G401.6 (cell line): ENCODE measurements around the gene BRAT1.

Source experiments
- FAIRE-seq: peaks from 2 replicates; lab custom pipeline; 2012; peaks lifted over from hg19 to GRCh38; lab: Jason Lieb, UNC

BRAT1 gene

DNA sequence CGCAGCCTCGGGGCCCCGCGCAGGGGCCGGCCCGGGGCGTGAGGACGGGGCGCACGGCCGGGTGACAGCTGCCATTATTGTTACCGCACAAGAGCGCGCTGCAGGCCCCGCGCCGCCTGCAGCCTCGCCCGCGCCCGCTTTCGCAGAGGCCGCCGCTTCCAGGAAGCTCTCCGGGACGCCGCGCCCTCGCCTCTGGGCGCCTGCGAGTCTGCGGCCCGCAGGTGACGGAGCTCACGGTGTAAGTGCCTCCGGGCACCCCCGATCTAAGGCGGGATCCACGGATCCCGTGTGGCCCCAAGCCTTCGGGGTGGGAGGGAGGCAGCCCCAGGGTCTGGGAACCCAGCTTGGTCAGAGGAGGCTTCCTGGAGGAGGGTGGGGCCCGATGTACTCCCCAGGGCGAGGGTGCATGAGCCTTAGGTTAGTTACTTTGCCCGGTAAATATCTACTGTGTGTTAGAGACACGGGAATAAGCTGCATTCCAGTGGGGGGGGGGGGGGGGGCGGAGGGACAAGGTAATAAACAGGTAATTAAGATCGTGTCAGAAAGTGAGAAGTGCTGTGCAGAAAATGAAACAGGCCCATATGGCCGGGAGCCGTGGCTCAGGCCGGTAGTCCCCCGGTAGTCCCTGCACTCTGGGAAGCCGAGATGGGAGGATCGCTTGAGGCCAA, 4.1 kb upstream of the BRAT1 start:
- no peak for FAIRE-seq

- FAIRE-seq: no peak
These were observed 3.4 kb upstream of the BRAT1 start, which contains the start of gene IQCE for GRCh38 chr7:2558629-2559282. IQCE (plus strand) TSS chr7:2558979; CDS start chr7:2559182, 203 bp downstream.

DNA sequence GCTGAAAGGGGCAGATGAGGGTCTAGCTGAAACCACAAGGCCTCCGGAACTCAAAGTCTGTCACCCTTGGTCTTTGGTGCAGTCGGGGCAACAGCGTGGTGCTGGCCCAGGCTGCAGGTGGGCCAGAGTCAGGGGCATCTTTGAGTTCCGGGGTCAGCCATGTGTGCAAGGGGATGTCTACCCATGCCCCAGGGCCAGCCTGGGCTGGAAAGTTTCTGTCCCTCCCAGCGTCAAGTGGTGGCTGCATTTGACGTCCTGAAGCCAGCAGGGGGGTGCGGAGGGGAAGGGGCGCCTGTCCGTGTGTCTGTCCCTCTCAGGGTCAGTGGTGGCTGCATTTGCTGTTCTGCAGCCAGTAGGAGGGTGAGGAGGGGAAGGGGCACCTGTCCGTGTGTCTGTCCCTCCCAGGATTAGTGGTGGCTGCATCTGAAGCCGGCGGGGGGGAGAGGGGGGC, 638 bp downstream of the BRAT1 start:
- no peak for FAIRE-seq

DNA sequence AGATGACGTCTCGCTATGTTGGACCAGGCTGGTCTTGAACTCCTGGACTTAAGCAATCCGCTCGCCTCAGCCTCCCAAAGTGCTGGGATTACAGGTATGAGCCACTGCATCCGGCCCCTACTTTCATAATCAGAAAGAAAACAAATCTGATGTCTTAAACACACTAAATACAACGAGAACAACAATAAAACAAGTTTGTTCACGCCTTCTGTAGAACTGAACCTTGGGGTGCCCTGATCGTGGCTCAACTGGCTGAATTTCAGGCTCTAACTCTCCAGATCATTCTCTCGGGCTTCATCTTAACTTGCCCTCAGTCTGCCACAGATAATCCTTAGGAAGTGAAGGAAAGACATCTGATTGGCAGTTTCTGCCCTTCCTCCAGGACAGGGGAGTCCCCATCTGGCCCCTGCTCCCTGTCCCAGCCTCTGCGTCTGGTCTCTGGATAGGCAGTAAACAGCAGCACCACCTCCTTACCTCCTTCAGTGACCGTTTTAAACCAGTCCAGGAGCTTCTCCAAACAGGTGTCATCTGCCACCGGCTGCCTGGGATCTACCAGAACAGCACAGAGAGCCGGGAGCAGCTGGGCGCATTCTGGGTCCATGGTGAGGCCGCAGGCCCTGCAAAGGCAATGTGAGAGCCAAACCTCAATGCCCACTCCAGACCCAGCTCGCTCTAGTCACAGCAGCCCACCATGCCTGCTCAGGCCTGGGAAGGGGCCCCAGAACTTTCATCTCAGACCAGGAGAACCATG, 1.3 kb downstream of the BRAT1 start:
- FAIRE-seq: no peak

GRCh38 chr7:2553108-2553507, 2.2 kb downstream of the BRAT1 start:
- no peak for FAIRE-seq

- FAIRE-seq: no peak
These were observed 3.9 kb downstream of the BRAT1 start for GRCh38 chr7:2551418-2551817.

DNA sequence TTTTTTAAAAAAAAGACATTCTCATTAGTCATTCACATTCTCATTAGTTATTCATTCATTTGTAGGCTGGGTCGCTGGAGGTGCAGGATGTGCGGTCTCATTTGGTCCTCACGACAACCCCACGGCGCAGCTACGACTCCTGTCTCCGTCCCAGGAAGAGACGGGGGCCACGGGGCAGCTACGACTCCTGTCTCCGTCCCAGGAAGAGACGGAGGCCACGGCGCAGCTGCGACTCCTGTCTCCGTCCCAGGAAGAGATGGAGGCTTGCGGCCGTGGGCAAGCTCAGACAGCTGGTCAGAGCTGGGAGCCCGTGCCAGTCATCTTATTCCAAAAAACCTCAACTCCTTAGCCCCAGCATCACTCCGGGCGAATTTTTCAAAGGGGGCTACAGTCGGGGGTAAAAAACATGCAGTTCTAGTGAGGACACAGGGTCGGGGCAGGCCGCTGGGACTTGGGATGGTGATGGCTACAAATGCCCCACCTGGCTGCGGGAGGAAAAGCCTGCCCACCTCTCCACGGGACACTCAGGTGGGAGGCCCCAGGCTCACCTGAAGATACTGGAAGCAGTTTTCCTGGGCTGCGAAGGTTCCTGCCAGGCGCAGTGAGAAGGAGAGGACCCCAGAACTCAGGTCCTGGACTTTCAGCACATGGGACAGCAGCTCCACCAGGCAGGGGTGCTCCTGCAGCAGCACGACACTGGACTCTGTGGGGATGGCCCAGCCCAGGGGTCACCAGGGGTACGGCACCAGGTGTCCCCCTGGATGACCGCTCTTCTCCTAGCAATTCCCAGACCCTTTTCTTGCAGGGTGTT, 8.3 kb downstream of the BRAT1 start:
- no peak for FAIRE-seq

DNA sequence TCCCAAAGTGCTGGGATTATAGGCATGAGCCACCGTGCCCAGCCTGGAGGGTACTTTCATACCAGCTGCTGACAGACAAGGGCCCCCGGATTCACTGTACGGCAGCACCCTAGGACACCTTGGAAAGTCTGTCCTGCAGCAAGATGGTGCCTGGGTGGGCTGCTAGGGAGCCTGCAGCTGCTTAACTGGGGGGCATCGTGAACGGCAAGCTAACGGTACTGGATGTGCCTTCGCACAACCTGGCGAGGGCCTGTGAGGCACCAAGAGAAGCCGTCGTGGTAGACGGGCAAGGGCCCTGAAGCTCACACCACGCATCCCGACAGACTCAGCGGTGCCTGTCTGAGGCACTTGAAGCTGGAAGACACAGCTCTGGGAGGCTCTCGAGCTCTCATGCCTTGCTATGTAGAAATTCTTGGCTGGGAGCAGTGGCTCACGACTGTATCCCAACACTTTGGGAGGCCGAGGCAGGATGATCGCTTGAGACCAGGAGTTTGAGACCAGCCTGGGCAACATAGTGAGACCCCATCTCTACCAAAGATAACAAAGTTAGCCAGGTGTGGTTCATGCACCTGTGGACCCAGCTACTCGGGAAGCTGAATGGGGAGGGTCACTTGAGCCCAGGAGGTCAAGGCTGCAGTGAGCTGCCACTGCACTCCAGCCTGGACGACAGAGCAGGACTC, 9.4 kb downstream of the BRAT1 start:
- FAIRE-seq: no peak

GRCh38 chr7:2544541-2545188, 10.7 kb downstream of the BRAT1 start:
- FAIRE-seq: no peak

DNA sequence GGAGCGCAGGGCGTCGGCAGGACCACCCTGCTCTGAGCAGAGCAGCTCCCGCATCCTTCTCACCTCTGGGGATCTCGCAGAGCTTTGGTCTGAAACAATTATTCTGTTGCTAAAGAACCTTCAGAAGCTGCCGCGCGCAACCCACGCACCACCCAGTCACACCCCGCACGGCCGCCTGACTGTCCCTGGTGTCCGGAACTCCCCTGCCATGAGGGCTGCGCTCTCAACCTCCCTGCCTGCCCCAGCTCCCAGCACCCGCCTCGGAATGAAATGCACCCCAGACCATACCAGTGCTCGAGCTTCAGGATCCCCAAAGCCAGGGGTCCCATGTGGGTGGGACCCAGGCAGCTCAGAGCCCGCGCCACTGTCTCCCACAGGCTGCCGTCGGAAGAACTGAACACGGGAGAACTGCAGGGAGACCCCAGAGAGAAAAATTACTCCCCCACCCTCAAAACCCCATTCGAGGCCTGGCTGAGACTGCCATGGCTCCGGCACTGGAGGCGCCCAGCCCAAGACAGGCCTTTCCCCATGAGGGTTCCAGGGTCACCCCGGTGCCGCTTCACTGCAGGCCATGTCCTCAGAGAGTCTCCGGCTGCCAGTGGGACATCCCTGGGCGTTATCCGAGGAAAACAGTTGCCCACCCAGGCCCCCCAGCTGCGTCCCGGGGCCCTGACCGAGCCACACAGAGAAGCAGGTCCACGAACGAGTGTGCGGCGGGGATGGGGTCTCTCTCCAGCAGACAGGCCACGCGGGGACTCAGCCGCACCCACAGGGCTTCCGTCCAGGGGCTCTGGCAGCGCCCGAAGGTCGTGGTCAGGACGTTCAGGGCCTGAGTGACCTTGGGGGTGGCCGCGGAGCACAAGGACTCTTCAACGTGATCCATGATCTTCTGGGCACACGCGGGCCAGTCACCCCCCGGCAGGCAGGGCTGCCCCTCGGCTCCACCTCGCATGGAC, 12.1 kb downstream of the BRAT1 start:
- FAIRE-seq: no peak

DNA sequence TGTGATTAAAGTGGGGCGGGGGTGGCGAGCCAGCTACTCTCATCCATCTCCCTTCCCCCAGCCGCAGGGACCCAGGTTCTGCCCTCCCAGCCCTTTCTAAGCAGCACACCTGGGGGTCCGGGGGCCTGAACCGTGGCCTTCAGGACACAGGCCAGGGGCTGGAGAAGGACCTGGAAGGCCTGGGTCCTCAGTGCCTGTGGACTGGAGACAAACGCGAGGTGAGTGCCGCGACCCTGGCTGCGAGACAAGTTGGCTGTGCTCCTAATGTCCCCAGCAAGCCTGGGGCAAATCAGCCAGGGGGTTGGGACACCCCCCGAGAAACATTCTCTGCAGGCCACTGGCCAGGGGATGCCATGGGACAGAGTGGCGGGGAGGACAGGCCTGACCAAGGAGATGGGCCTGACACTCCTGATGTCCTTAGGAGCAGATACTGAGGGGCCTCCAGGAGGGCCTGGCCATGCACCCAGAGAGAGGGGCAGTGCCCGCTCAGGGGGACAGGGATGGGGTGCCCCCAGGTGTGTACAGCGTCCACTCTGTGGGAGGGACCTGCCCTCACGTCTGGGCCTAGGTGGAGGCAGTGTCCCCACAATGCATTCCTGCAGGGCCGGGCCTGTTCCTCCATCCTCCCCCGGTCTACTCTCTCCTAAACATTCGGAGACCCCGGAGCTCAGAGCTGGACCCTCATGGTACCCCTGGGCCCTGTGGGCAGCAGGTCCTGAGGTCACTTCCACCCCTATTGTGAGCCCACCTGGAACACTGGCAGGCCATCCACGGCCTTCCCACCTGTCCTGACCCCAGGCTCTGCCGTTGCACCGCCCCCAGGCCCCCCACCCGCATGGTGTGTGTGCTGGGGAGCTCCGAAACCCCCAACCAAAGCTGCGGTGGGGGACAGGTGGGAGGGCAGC, 13.1 kb downstream of the BRAT1 start:
- no peak for FAIRE-seq

DNA sequence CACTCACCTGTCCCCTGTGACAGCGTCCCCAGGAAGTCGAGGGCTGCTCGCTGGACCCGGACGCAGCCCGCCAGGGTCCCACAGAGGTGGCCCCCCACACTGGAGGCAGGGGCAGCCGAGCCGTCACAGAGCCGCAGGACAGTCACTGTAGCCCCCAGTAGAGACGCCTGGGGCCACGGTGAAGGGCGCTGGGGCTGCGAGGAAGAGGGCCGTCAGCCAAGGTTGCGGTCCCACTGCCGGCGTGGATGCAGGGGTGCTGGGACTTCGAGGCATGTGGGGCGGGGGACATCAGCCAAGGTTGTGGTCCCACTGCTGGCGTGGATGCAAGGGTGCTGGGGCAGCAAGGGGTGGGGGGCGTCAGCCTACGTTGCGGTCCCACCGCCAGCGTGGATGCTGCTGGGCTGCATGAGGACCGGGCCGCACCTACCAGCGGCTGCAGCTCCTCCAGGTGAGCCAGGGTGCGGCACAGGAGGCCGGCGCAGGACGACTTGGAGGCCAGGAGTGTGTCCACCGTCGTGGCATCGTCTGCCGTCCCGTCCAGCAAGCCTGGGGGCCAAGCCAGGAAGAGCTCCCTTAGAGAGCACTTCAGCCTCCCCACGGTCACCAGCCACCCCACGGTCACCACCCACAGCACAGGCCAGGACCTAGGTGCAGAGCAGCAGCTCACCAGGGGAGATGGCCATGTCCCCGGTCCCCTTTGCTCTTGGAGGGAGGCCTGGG, 13.9 kb downstream of the BRAT1 start:
- no peak for FAIRE-seq

GRCh38 chr7:2540641-2541051, 14.7 kb downstream of the BRAT1 start:
- FAIRE-seq: no peak

DNA sequence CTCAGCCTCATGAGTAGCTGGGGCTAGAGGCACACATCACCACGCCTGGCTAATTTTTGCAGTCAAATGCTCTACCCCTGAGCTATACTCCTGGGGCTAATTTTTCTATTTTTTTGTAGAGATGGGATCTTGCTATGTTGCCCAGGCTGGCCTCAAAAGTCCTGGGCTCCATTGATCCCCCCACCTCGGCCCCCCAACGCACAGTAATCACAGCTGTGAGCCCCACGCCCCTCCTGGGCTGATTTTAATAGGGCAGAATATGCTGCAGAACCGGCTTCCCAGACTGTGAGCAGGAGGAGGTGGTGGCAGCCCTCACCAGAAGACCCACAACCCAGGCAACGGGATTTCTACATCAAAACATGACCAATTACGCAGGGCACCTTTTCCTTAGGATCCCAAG, 15.2 kb downstream of the BRAT1 start:
- FAIRE-seq: no peak

GRCh38 chr7:2539031-2539911, 16.1 kb downstream of the BRAT1 start:
- FAIRE-seq: no peak

DNA sequence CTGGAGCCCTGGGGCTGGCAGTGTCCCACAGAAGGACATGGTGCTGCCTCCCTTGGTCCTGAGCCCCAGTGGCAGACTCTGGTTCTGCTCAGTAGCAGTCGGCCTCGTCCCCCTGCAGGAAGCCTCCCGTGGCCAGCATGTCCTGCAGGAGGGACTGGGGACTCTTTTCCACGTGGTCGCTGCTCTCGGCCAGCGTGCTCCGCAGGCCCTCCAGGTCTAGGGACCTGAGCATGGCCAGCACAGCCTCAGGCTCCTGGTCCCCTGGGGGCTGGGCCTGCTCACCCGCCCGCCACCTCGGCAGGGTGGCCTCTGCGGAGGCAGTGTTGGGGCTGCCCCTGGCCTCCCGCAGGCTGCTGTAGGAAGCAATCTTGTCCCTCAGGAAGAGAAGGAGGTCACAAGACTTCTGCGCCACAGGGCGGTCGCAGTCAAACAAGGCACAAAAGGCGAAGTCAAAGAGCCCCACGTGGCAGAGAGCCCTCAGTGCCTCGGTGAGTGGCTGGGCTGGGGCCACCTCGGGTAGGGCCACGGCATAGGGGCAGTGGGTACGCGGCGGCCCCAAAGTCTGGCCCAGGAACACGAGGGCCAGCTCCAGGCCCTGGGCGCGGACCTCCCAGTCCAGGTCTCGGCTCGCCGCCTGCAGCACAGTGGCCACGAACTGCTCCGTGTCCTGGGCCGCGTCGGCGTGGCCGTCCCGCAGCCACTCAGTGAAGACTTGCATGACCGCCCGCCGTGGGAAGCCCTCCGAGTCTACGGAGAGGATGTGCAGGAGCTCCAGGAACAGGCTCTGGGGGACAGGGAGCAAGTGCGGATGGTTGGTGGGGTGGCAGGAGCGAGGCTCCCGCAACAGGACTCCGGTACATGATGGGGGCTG, 17.1 kb downstream of the BRAT1 start:
- FAIRE-seq: no peak
